EH (cell line): ENCODE measurements around the gene MAL.

Source experiments
- DNase-seq: peaks from one replicate; pipeline ENCODE4 v3.0.0-alpha.2; 2015; ENCODE audit warnings: low read depth

Gene MAL

GRCh38 chr2:95016616-95017015 lies 8.9 kb upstream of the MAL start:
- no peak for DNase-seq

DNA sequence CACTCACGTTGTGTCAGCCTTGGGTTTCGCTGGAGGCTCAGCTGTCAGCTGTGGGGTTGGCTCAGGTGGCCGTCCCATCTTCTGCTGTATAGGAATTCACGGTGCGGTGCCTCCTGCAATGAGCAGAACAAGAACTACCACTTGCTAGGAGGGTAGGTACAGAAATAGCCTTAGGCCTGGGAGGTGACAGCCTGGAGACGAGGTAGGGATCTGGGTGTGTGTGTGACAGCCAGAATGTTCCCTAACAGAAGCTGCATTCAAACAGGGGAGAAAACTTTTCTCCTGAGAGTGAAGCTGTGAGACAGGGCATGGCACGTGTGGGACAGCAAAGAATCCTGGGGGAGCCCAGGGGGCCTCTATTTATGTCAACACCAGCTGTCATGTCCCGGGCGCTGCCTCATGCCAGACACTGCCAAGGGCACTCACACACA lies 8.4 kb upstream of the MAL start:
- no peak for DNase-seq

GRCh38 chr2:95017836-95018235 lies 7.7 kb upstream of the MAL start:
- DNase-seq: no peak

DNA sequence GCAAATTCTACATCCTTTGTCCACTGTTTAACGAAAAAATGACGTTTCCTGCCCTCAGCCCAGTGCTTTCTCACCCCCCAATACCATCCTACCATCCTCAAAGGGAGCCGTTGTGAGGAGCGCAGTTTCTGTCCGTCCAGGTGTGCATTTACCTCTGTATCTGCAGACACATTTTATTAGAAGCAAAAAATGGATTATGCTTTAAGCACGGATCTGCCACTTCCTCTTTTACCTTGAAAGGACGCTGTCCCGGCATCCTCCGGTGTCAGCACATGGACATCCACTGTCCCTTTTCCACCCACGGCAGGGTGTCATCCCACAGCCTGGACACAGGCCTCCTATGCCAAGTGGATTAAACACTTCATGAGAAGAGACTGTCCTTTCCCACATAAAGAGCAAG lies 7.2 kb upstream of the MAL start:
- no peak for DNase-seq

DNA sequence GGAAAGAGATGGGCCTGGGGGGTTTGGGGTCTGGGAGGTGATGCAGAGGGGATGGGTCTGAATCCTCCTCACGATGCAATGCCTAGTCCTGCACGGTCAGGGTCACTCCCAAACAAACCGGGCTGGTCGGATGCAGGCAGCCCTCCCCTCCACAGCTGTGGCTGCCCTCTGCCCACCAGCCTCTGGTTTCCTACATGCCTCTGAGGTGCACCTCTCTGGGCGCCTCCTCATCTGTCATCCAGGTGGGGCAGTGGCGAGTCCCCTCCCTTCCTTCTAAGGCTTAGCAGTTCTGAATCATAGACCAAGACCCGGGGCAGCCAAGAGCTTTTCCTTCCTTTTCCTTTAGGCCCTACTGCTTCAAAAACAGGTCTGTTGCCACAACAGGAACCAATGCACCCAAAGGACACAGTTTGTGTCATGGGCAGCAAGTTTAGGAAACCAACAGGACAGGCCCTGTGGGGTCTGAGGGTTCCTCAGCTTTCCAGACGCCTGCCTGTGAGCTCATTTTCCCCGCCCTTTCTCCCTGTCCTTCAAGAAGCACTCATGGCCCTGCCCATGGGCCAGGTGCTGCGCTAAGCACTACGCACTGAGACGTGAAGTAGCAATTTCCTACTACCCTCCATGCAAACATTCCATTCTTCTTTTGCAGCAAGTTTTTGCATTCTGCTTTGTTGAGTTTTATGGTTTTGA lies 6.5 kb upstream of the MAL start:
- DNase-seq: no peak

- no peak for DNase-seq
These were observed 5.9 kb upstream of the MAL start for GRCh38 chr2:95019572-95019971.

DNA sequence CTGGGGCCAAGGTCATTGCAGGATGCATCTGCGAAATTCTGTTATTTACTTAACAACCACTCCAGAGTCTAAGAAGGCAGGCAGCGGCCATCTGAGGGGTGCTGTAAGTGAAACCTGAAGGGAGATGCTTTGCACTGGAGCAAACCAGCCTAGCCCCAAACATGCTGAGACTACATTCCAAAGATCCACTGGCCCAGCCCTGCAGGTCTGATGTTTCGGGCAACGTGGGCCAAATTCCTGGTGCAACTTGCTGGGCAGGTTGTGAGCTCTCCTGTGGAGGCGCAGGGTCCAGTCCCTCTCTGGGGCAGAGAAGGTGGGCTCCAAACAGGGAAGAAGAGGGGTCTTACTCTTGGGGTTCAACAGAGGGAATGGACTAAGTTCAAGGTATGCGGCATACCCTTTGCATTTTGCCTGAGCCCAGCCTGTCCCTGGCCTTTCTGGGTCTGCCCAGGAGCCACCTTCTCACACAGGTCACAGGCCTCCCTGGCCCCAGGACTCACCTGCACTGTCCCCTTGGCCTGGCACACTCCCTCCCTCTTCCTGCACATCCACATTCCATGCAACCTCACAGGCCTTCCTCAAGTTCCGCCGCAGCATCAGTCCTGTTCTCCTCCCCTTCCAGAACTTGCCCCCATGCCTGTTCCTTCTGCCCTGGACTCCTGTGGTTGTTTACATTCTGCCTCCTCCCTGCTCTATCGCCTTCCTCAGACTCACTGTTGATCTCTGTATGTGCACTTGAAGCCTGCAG lies 5.1 kb upstream of the MAL start:
- DNase-seq: no peak

DNA sequence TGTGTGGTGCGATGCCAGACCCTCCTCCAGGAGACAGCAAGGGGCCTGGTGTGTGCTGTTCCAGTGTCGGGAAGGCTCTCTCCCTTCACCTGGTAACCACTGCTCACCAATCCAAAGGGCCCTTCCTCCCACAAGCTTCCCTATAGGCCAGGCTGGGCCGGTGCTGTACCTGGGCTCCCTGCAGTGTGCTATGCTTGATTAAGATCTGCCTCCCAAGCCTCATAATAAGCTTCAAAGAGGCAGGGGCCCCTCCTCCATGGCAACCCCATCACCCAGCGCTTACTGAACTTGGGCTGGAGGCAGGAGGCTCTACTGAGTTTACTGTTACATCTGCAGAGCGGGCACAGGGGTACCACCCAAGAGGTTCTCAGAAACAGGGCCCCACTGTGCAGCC lies 4.5 kb upstream of the MAL start:
- DNase-seq: no peak

DNA sequence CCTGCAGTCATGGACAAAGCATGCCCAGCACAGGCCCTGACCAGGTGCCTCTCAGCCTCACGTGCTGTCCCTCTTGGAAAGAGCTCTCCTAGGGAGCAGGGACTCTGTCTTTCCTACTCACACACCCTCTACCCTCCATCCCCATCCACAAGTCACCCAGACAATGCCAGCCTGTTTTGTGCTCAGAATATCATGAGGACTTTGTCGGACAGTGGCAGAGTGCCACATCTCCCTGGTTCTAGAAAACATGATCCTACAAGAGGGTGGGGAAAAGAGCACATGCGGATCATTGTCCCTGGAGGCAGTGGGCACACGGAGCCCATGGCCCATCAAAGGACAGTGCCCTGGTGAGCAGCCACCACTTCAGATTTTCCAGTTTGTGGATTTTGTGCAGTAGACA lies 3.7 kb upstream of the MAL start:
- DNase-seq: no peak

DNA sequence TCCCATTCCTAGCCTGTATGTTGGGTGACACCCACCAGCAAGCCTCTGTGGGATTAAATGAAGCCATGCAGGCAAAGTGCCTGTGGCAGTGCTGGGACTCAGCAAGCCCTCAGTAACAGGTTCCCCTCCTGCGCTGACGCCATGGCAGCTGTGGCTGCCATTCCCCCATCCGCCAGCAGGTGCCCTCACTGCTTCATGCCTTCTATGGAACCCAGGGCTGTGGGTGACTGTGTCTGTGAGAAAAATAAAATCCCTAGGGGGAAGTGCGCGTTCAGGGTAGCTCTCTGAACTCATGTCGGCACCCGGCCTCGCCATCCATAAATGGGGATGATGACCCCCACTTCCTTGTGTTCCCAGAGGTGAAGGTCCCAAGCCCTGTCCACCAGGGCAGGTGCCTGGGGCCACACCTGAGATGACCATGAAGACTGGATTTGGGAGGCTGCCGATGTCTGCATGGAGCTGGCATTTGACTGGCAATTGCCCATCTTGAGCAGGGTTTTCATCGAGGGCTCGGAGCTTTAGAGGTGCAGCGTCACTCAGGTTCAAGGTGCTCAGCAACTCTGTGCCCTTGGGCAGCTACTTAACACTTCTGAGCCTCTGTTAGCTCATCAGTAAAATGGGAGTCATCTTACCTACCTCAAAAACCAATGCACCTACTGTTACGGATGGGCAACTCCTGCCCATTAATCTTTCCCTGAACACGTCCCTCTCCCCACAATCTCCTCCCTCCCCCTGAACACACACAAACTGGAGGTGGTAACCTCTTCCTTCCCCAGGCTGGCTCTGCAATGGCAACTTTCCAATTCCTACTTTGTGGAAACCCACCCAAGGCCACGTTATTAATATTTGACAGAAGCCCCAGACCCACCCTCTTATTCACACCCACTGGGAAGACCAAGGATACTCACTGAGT lies 2.9 kb upstream of the MAL start:
- DNase-seq: peak; percentile 56

DNA sequence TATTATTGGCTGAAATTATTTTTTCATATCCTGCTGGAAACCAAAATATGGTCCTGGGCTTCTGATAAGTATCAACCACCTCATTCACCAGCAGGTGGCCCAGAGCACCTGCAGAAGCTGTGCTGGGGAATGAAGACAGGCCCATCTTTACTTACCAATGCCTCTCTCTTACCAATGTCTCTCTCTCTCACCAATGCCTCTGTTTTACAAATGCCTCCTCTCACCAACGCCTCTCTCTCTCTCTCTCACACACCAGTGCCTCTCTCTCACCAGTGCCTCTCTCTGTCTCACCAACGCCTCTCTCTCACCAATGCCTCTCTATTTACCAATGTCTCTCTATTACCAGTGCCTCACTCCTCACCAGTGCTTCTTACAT lies 2.3 kb upstream of the MAL start:
- DNase-seq: no peak

DNA sequence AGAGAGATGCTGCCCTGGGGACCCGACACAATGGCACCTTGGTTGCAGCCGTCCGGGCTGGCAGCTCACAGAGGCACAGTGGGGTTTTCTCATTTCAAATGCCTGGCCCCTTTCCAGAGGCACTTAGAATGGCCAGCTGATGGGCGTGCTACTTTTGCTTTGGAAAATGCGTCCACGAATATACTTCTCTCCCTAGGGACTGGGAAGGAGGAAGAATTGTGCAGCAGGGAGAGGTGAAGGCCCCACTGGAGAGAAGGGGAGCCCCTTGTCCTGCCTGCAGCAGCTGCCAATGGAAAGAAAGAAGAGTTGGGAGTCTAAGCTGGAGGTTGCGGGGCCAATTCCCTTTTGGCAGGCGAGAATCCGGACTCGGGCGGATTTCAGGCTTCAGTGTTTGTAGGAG lies 1.1 kb upstream of the MAL start:
- DNase-seq: no peak

DNA sequence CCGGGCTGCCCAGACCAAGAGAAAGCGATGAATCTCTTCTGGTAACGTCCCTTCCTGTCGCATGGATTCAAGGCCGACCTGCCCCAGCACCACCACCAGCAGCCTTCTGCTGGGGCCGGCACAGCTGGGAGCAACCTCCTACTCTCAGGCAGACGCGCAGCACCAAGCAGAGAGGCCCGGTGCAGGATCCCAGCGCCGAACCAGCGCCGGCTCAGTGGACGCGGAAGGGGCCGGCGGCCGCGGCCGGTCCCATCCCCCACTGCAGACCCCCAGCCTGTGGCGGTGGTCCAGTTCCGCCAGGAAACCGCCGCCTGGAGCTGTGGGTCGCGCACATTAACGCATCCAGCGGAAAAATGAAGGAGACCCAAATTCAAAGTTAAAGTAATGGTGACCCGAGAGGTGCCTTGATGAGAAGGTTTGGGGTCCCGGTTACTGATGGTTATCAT lies 525 bp upstream of the MAL start:
- DNase-seq: no peak

- DNase-seq: no peak
These were observed 1.2 kb downstream of the MAL start for GRCh38 chr2:95026471-95027368.

DNA sequence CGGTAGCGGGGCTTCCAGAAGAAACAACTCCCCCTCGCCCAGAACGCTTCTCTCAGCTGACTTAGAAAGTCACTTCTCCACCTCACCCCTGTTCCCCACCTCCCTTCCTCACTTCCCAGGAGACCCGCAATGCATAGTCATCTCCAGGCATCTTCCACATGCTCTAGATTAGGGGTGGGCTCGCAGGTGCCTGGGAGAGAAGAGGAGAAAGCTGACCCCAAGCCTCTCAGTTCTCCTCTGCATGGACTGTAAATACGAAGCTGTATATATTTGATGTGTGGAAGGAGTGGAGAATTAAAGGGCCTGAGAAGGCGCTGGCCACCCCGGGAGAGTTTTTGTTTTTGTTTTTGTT lies 1.8 kb downstream of the MAL start:
- DNase-seq: no peak

GRCh38 chr2:95029898-95030341 lies 4.4 kb downstream of the MAL start:
- DNase-seq: no peak

DNA sequence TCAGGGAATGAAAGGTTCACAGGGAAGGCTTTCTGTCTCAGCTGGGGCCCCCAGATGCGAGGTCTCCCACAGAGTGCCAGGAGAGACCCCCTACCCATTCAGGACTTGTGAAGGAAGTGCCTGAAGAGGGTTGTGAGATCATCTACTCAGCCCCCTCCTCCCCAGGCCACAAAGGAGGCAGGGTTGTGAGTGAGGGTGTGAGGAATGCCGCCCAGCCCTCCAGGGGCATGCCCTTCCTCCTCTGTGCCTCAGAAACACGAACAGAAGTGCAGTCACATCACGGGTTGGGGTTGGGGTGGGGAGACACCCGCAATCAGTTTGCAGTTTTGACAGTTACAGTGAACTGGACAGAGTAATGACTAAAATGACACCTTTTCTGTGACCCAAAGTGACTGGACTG lies 5.0 kb downstream of the MAL start:
- no peak for DNase-seq

GRCh38 chr2:95031076-95031725 lies 5.7 kb downstream of the MAL start:
- no peak for DNase-seq

DNA sequence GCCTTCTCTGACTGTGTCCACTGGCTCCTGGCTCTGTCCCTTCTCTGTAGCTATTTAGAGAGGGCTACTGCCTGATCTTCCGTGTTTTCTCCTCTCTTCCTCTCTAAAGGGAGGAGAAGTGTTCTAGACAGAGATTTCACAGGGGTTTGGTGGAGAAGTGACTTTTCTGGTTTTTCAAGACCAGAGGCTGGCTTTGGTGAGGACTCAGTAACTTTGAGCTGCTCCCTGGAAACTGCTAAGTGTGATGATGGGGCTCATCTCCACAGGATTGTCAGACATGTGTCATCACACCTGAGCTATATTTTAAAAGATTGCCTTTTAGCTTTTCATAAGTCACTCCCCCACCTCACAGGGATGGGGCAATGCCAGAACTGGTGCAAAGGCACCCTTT lies 6.2 kb downstream of the MAL start:
- DNase-seq: no peak

- DNase-seq: no peak
These were observed 6.8 kb downstream of the MAL start for GRCh38 chr2:95032341-95032740.

- no peak for DNase-seq
These were observed 7.5 kb downstream of the MAL start for GRCh38 chr2:95032868-95033603.
